HG03095 (cell line): ENCODE results near the gene UPK3BL1.
A peak's percentile ranks its signal among the peaks of the same experiment; 100 is the strongest.
"Not testable (repeated sequence)": the region's sequence is repeated elsewhere in the genome, so short reads cannot be mapped to it uniquely, and the experiment has no call there.

Experiments
- ATAC-seq: cut with Tn5 transposase; IDR thresholded peaks from one replicate; pipeline ENCODE4 v1.9.1; 2021; ENCODE audit warnings: moderate library complexity; ENCODE audit not compliant: unreplicated experiment

The UPK3BL1 gene, protein sequence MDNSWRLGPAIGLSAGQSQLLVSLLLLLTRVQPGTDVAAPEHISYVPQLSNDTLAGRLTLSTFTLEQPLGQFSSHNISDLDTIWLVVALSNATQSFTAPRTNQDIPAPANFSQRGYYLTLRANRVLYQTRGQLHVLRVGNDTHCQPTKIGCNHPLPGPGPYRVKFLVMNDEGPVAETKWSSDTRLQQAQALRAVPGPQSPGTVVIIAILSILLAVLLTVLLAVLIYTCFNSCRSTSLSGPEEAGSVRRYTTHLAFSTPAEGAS

DNA sequence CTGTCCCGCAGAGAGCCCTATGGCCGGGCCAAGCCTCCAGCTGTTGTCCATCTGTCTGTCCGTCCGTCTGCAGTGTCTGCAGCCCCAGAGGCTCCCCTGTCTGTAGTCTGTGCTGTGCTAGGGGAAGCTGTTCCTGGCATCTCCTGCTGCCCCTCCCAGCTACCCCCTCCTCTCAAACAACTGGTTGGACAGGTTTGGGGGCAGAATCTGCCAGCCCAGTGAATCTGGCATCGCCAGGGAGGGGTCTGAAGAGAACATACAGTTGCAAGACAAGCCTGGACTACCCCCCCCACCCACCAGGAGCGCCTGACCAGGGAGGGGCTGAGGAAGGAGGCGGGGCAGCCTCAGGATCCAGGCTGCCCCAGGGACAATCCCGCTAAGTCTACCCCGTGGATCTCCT is at the start of gene UPK3BL1:
UPK3BL1 (minus strand) TSS at position 101 of the 400 bp plus-strand sequence; CDS start at position 51, 50 bp downstream.
- ATAC-seq = not testable (repeated sequence)

DNA sequence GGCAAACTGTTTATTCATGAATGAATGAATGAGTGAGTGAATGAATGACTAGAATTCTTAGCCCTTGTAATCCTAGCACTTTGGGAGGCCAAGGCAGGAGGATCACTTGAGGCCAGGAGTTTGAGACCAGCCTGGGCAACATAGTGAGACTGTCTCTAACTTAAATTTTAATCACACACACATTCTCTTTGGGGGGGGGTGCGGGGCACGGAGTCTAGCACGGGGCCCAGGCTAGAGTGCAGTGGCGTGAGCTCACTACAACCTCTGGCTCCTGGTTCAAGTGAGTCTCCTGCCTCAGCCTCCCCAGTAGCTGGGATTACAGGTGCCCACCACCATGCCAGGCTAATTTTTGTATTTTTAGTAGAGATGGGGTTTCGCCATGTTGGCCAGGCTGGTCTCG is 48.0 kb upstream of the UPK3BL1 start:
- not testable (repeated sequence) for ATAC-seq

DNA sequence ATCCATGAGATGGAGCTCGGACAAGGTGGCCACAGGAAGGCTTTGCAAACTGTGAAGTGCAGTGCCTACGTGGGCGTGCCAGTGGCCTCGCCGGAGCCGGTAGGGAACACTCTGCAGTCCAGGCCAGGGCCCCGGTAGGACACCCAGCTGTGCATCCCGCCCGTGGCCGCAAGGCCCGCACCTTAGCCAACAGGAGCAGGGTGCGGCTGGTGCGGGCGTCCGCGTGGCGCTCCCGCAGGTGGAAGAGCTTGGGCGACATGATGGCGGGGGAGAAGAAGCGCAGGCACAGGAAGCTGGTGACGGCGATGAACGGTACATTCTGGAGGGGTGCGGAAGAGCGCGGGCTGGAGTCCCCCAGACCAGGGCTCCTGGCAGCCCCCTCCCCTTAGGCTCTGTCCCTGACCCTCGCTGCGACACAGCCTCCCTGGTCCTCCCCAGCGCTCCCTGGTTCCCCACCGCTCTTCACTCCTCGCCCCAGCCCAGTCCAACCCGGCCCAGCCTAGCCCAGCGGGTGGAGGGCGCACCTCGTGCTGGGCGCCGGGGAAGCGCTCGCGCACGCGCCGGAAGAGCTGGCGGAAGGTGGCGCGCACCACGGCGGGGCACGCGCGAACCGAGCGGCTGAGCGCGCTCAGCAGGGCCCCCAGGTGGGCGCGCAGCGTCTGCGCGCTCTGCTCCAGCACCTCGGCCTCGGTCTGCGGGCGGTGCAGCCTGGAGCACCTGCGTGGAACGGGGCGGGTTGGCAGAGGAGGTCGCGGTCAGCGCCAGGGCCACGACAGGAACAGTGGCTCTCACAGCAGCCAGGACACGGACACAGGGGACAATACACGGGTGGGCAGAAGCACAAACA is 47.1 kb upstream of the UPK3BL1 start:
- ATAC-seq = peak; percentile 70

DNA sequence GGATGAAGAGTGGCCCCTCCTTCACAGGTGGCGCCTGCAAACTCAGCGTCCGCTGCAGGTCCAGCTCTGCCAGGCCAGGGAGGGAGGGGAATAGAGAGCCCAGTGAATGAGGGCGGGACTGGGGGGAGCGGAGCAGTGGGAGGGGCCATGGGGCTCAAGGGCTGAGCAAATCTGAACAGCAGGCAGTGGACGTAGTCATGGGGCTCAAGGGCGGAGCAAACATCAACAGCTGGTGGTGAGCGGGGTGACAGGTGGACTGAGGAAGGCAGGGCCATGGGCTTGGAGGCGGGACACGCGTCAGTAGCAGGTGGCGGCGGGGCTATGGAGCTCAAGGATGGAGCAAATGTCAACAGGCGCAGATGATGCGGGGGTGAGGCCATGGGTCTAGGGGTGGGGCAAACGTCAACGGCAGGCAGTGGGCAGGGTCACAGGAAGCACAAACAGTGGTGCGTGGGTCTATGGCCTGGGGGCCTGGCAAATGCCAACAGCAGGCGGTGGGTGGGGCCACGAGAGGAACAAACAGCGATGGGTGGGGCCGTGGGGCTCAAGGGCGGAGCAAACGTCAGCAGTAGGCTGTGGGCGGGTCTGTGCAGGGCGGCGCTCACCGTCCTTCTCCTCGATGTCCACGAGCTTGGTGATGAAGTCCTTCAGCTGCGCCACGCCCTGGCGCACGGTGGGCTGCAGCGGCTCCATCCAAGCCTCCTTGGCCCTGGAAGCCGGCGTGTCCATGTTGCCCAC is 45.9 kb upstream of the UPK3BL1 start:
- ATAC-seq = peak; percentile 64

DNA sequence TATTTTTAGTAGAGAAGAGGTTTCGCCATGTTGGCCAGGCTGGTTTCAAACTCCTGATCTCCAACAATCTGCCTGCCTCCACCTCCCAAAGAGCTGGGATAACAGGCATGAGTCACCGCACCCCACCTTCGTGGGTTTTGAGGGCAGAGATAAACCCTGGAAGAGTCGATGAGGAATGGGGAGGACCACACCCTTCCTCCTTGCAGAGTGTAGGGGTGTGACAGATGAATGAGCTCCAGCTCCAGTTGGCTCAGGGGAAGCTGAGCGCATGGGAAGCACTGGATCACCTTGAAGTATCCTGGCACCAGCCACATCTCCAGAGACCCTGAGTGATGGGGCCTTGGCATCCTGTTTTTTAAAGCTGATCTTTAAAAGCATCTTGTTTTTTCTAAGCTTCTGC is 40.0 kb upstream of the UPK3BL1 start:
- ATAC-seq = not testable (repeated sequence)

DNA sequence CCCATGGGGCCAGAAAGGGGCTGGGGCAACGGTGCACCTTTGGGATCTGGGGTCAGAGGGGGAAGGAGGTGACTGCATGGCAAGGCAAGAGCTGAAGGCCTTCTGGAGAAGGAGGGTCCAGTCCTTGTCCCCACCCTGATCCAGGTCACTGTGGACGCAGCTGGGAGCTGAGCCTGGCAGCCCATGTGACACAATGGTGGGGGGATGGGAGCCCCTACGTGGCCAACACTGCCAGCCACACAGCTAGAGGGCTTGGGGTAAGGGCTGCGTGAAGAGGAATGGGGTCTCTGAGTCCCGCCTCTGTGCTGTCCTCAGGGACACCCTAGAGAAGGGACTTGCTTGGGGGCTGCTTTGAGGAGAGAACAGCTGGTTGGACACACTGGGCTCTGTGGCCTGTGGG is 38.2 kb upstream of the UPK3BL1 start:
- ATAC-seq = not testable (repeated sequence)

DNA sequence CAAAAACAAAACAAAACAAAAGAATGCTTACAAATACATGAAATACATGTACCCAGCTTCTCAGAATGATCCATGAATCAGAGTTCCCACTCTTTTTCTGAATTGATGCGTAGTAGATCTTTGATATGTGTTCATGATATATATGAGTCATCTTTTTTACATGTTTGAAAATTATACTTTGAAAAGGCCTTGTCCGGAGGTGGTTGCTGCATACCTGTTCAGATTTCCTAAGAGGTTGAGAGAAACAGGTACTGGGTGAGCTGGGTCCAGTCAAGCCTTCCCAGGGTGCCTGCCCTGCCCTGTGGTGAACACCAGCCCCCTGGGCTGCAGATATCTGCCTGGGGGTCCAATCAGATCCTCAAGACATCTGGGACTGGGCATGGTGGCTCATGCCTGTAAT is 33.0 kb upstream of the UPK3BL1 start:
- ATAC-seq = not testable (repeated sequence)

DNA sequence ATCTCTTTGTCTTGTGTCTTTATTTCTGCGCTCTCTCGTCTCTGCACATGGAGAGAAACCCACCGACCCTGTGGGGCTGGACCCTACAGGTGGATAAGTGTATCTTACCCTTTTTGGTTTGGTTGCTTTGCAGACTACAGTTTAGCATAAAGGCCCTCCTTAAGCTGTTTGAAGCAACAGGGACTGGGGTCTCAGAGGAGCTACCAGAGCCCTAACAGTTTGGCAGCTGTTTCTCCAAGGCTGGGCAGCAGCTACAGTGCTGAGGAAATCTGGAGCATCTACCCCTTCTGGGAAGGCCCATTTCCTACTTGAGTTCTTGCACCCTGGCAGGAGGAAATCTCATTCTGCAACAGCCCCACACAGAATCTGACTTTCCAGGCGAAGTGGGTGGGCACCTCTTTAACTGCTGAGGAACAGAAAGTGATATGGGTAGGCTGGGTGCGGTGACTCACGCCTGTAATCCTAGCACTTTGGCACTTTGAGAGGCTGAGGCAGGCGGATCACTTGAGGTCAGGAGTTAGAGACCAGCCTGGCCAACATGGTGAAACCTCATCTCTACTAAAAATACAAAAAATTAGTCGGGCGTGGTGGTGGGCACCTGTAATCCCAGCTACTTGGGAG is 31.0 kb upstream of the UPK3BL1 start:
- not testable (repeated sequence) for ATAC-seq

DNA sequence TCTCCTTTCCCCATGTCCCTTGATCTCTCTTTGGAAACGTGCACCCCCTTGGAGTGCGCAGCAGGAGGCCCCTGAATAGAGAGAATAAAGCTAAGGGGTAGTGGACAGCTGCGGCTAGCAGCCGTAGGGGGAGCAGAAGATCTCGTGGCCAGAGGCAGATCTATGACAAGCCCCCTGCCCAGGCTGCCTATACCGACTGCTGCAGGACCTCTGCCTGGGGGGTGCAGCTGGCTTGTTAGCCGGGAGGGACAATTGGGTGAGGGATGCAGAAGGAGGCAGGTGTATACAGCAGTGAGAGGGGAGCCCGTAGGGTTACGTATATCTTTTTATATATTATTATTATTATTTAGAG is 29.3 kb upstream of the UPK3BL1 start:
- ATAC-seq = peak; percentile 7

DNA sequence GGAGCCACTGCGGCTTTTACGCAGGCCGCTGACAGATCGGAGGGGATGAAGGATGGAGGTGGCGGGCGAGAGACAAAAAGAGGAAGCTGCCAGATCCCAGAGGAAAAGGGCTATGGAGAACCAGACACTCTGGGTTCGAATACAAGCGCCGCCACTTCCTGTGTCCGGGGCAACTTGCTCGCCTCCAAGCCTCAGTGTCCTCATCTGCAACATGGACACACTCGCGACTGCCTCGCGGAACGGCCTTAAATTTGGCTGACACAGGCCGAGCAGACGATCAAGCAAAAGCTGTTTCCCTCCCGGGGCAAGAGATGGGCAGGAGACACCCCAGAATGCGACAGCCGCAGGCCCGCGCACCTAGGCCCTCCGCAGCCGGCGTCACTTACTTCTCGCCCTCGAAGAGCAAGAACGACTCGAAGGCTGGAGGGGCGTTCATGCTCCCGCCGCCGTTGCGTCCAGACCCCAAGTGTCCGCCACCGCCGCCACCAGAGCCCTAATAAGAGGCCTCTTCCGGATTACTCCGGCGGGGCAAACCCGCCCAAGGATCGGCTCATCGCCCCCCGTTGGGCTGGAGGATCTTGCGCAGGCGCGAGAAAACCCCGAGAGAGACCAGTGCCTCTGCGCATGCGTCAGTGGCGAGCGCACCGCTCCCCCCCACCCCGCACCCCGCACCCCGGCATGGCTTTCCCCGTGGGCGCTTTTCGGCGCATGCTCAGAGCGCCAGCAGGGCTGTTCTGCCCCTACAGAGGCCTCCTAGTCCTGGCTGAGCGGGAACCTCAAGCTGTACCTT is 28.8 kb upstream of the UPK3BL1 start, which contains the start of gene POLR2J2:
POLR2J2 (minus strand) TSS at position 498 of the 790 bp plus-strand sequence; CDS start at position 436, 62 bp downstream.
- peak; percentile 84 for ATAC-seq

DNA sequence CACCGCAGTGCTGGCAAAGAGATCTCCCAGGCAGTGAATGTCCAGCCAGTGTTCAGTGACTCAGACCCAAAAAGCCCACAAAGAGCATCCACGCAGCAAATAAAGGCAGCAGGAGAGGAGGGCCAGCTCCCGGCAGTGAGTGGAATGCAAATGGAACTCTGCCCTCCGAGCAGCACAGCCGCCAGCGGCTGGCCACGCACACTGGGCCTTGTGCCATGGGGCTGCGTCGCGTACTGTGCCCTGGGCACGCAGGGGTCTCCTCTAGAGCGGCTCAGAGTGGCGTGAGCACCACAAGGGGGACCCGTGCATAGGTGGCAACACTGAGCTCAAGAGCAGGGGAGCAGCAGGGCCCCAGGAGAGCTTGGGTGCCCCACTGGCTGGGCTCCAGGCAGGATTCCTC is 24.9 kb upstream of the UPK3BL1 start:
- ATAC-seq = not testable (repeated sequence)

DNA sequence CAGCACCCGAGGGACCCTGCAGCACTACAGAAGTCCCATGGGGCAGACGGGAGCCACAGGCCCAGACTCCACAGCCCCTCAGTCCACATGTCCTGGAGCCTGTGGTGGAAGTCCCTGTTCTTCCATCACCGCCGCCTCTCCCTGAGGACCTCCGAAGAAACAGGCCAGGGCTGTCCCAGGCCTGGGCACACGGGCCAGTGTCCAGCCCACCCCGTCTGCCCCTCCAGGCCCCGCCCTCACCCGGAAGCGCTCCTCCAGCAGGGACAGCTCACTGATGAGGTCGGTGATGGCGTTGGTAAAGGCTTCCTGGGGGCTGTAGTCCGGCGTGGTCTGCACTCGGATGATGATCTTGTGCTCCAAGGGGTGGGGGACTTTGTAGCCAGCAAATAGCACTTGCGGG is 24.3 kb upstream of the UPK3BL1 start:
- ATAC-seq = not testable (repeated sequence)

DNA sequence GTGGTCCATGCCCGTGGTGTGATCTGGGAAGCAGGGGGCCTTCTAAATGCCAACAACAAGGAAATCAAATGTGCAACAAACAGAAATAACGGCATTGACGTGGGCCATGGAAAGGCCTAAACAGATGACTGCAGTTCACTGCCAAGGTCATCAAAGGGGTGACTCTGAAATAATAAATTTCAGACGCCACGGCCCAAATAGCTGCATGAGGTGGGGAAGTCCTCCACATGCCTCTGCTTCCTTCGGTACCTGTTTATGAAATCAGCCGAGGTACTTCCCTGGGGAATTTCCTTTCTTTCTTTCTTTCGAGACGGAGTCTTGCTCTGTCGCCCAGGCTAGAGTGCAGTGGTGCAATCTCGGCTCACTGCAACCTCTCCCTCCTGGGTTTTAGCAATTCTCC is 22.2 kb upstream of the UPK3BL1 start:
- ATAC-seq = not testable (repeated sequence)

DNA sequence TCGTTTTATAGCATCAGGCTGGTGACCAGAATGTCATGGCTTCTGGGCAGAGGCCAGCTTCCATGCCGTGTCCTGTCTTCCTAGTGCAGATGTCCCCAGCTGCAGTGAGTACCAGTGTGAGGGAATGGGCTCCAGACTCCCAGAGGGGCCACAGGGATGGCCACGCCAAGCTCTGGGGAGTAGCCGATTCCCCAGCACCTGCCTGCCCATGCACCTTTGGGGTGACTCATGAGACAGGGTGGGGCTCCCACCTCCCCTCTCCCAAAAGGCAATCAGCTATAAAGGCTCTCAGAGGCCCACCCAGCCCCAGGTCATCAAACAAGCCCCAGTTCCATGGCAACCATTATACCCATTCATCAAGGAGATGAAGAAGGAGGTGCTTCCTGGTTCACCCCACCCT is 7.3 kb upstream of the UPK3BL1 start, which contains the start of gene SPDYE2B:
SPDYE2B (plus strand) TSS at position 396 of the 400 bp plus-strand sequence. CDS start 2,030 bp downstream, outside the sequence.
- not testable (repeated sequence) for ATAC-seq

DNA sequence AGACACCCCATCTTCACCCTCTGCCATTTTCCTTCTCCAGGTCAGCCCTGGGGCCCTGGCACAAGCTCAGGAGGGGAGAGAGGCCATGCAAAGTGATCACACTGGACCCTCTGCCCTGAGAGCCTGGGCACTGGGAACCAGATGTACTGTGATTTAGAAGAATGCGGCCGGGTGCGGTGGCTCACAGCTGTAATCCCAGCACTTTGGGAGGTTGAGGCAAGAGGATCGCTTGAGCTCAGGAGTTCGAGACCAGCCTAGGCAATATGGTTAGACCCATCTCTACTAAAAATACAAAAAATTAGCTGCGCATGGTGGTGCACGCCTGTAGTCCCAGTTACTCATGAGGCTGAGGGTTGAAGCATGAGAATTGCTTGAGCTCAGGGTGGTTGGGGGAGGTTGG is 5.2 kb upstream of the UPK3BL1 start:
- not testable (repeated sequence) for ATAC-seq

DNA sequence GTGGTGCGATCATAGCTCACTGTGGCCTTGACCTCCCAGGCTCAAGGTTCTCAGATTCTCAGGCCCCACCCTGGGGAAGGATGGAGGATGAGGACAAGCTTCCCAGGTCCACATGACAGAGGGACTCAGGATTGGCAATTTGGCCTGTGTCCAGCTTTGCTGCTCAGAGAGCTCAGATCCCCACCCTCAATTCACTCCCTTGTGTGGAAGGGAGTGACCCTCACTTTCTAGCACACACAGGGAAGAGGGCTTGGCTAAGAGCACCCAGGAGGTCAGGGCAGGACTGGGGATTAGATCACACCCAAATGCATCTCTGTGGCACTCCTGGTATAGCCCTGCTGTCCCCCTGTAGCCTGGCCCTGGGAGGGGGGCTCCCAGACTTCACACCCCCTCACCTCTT is 813 bp upstream of the UPK3BL1 start:
- ATAC-seq = not testable (repeated sequence)

DNA sequence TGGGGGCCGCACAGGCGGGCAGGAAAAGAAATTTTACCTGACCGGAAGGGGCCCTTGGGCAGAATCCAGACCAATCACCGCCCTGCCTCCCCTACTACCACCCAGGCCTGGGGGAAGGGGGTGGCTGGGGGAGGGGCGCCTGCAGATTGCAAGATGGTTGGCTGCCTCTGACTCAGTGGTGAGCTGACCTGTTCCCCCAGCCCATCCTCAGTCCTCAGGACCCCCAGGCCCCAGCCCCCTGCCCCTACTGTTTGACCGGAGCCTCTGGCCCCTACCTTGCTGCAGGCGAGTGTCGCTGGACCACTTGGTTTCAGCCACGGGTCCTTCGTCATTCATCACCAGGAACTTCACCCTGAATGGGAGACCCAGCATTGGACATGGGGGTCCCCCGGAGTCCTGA is 3.7 kb downstream of the UPK3BL1 start:
- not testable (repeated sequence) for ATAC-seq

DNA sequence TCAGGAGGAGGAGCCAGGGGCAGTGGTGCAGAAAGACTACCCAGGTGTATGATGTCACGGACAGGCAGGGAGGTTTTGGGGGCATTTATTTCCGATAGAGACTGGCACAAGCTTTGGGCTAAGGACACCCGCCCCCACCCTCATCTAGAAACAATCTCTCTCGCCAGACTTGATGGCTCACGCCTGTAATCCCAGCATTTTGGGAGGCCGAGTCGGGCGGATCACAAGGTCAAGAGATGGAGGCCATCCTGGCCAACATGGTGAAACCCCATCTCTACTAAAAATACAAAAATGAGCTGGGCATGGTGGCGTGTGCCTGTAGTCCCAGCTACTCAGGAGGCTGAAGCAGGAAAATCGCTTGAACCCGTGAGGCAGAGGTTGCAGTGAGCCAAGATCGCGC is 5.6 kb downstream of the UPK3BL1 start:
- not testable (repeated sequence) for ATAC-seq

DNA sequence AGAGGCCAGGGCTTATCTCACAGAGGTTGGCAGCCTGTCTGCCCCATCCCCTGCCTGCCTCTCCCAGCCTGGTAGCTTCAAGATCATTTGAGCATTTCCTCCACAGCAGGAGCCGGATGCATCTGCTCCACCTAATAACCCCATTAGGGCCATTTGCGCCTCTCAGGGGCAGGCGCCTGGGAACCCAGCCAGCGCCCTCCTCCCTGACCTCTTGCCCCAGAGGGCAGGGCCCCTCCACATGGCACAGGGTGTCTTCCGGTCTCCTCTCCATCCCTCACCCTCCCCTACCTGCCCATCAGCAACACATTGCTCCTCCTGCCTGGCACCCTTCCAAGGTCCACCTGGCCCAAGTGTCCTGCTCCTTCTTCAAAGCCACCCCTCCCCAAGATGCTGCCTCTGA is 7.2 kb downstream of the UPK3BL1 start:
- ATAC-seq = not testable (repeated sequence)

DNA sequence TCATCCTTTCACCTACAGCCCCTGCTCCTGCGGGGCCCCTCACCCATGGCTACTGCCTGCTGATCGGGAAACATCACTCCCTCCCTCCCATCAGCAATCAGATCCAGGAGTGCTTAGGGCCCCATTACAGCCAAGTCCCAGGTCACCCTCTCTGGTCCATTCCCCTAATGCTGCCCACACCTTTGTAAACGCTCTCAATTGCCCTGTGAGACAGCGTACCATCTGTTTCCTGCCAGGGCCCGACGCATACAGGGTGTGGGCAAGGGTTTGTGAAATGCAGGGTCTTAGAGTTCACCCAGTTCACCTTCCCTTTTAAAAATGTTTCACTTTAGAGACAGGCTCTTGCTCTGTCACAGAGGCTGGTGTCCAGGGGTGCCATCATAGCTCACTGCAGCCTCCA is 8.3 kb downstream of the UPK3BL1 start:
- ATAC-seq = not testable (repeated sequence)
